CD14-positive monocyte (primary cell): Measurements from ENCODE around the gene MACROD2. TPM values are rescaled to one million over a fixed set of nuclear protein-coding genes. Genes with fewer than 3 reads are reported as not detected.

ENCODE experiments used
- DNase-seq, 3 donors: peaks; one replicate each; pipeline ENCODE4 v3.0.0-alpha.2; 2011 to 2022
- H2AFZ ChIP-seq: 2 replicates; pipeline ENCODE4 v1.6.0; 2012; ENCODE audit warnings: mild to moderate bottlenecking, low read depth, low read length, inconsistent platforms; ENCODE audit not compliant: insufficient read depth, poor library complexity, severe bottlenecking
- H3K27ac ChIP-seq, 2 donors: 1 replicate in 1 of 2; 2 replicates in 1 of 2; pipeline ENCODE4 v1.5.1; 2012 to 2013; ENCODE audit warnings: low read length in 2 of 2, control low read depth in 1 of 2, inconsistent platforms in 1 of 2, low read depth in 1 of 2, mild to moderate bottlenecking in 1 of 2
- H3K27me3 ChIP-seq, 2 donors: one replicate each; pipeline versions ENCODE4 v1.6.0 to v1.6.1; 2011 to 2013; ENCODE audit warnings: low read length in 2 of 2; ENCODE audit not compliant: control insufficient read depth in 2 of 2, insufficient read depth in 2 of 2
- H3K36me3 ChIP-seq, 2 donors: replicated peaks in 1 of 2; 1 replicate in 1 of 2; 2 replicates in 1 of 2; pipeline versions ENCODE4 v1.5.1 to v1.6.1; 2012 to 2013; ENCODE audit warnings: low read length in 2 of 2, control low read depth in 1 of 2, inconsistent platforms in 1 of 2, mild to moderate bottlenecking in 1 of 2; ENCODE audit not compliant: insufficient read depth in 2 of 2, control insufficient read depth in 1 of 2
- H3K4me1 ChIP-seq, 2 donors: 1 replicate in 1 of 2; 2 replicates in 1 of 2; pipeline versions ENCODE4 v1.5.1 to v1.6.1; 2012 to 2013; ENCODE audit warnings: low read length in 2 of 2, control low read depth in 1 of 2, inconsistent platforms in 1 of 2, mild to moderate bottlenecking in 1 of 2, moderate library complexity in 1 of 2; ENCODE audit not compliant: insufficient read depth in 2 of 2, control insufficient read depth in 1 of 2
- H3K4me2 ChIP-seq: replicated peaks from 2 replicates; pipeline ENCODE3; 2012; ENCODE audit warnings: low read length, moderate library complexity, mild to moderate bottlenecking; ENCODE audit not compliant: poor library complexity, severe bottlenecking; ENCODE audit errors: extremely low read depth
- H3K4me3 ChIP-seq, 3 experiments: fragments of 200-600 bp in 1 of 3; sonication (generic) in 1 of 3; replicated peaks in 1 of 3; 1 replicate in 2 of 3; 2 replicates in 1 of 3; pipeline ENCODE4 v1.5.1; 2011 to 2013; ENCODE audit warnings: low read length in 3 of 3, mild to moderate bottlenecking in 3 of 3, control low read depth in 2 of 3, low read depth in 2 of 3, inconsistent platforms in 1 of 3, moderate library complexity in 1 of 3
- H3K79me2 ChIP-seq: 2 replicates; pipeline ENCODE4 v1.6.0; 2012; ENCODE audit warnings: mild to moderate bottlenecking, control low read depth, inconsistent platforms, low read length, moderate library complexity; ENCODE audit not compliant: insufficient read depth
- H3K9ac ChIP-seq: 2 replicates; pipeline ENCODE4 v1.6.0; 2017; ENCODE audit warnings: low read length, mild to moderate bottlenecking; ENCODE audit not compliant: insufficient read depth, poor library complexity, severe bottlenecking
- H3K9me3 ChIP-seq, 2 donors: replicated peaks in 1 of 2; 1 replicate in 1 of 2; 2 replicates in 1 of 2; pipeline versions ENCODE4 v1.5.1 to v1.6.1; 2012 to 2013; ENCODE audit warnings: low read length in 2 of 2, control low read depth in 1 of 2; ENCODE audit not compliant: control insufficient read depth in 1 of 2, insufficient read depth in 1 of 2
- H4K20me1 ChIP-seq: 2 replicates; pipeline ENCODE4 v1.6.0; 2012; ENCODE audit warnings: mild to moderate bottlenecking, low read length, control low read depth, moderate library complexity; ENCODE audit not compliant: insufficient read depth
- H3K27ac Mint-ChIP-seq, 7 donors: one replicate each; pipeline ENCODE4 v1.8.0; 2020; ENCODE audit warnings: mild to moderate bottlenecking in 7 of 7, mixed read lengths in 7 of 7, moderate library complexity in 6 of 7, inconsistent platforms in 2 of 7
- H3K27me3 Mint-ChIP-seq, 3 donors: one replicate each; pipeline ENCODE4 v1.8.0; 2021 to 2022; ENCODE audit warnings: low read depth in 3 of 3, mild to moderate bottlenecking in 3 of 3, mixed read lengths in 3 of 3, moderate library complexity in 3 of 3, inconsistent platforms in 1 of 3
- H3K36me3 Mint-ChIP-seq, 2 donors: one replicate each; pipeline ENCODE4 v1.8.0; 2020; ENCODE audit warnings: mixed read lengths in 2 of 2, inconsistent platforms in 1 of 2, mild to moderate bottlenecking in 1 of 2
- H3K4me1 Mint-ChIP-seq: one replicate; pipeline ENCODE4 v1.8.0; 2020; ENCODE audit warnings: mild to moderate bottlenecking, mixed read lengths
- H3K4me3 Mint-ChIP-seq, 2 donors: one replicate each; pipeline ENCODE4 v1.8.0; 2020; ENCODE audit warnings: mild to moderate bottlenecking in 2 of 2, mixed read lengths in 2 of 2, moderate library complexity in 1 of 2
- H3K9me3 Mint-ChIP-seq, 7 donors: one replicate each; pipeline ENCODE4 v1.8.0; 2020 to 2022; ENCODE audit warnings: mixed read lengths in 7 of 7, mild to moderate bottlenecking in 6 of 7, moderate library complexity in 6 of 7, inconsistent platforms in 2 of 7
- CTCF ChIP-seq: fragments of 200-600 bp; IDR thresholded peaks from one replicate; pipeline ENCODE4 v1.8.0; 2022; ENCODE audit warnings: antibody characterized with exemption, mild to moderate bottlenecking
- WGBS: methylation state at CpG from one replicate; pipeline ENCODE4 v1.1.5; 2013; ENCODE audit warnings: missing lambda C conversion rate; ENCODE audit not compliant: insufficient coverage; 5-methylcytosine and 5-hydroxymethylcytosine counted together
- intact Hi-C, 2 donors: fragments of 100-400 bp; cut with micrococcal nuclease; formaldehyde crosslinking; loops; one replicate each; pipeline versions ENCODE4 v1.15.0 to v1.15.1; 2023
- polyA plus RNA-seq, 3 donors: library from polyadenylated mRNA; depleted of rRNA in 1 of 3; unstranded in 2 of 3; stranded (reverse) in 1 of 3; fragments of 300-500 nt in 2 of 3; fragments of >200 nt in 1 of 3; fragmentation: Illumina TruSeq in 2 of 3; gene quantifications; 1 replicate in 2 of 3; 2 replicates in 1 of 3; pipeline ENCODE4 v1.2.3, GENCODE V29; 2012 to 2021

MACROD2 gene
- polyA plus RNA-seq, 3 donors, result 0.23 TPM; not detected in 2

- H3K9ac ChIP-seq, result no peak overlapping the region
- H3K79me2 ChIP-seq, result no peaks in the 10 kb centered on the region
- Mint-ChIP-seq H3K9me3 (peaks cover 0 to 6% (median 3%) of the 10 kb centered on the region in 7 donors), H3K27me3 (peaks cover 0 to 2% (median 0%) of the 10 kb centered on the region in 3 donors), H3K27ac (no peak overlapping the region), H3K4me3 (no peak overlapping the region), H3K36me3 (no peaks in the 10 kb centered on the region), H3K4me1 (no peaks in the 10 kb centered on the region)
- no peak for TF ChIP-seq CTCF
- WGBS, result 71% methylated on average over 1 of the region's 3 CpGs
- H3K9me3 ChIP-seq, result peaks cover 0 to 2% of the 10 kb centered on the region in 2 donors
- H3K4me3 ChIP-seq, result no peak overlapping the region
- H3K27ac ChIP-seq, result no peak overlapping the region
- H3K4me2 ChIP-seq, result no peak overlapping the region
- DNase-seq, result no peak
- no peaks in the 10 kb centered on the region for H3K4me1 ChIP-seq
- H3K27me3 ChIP-seq, result no peaks in the 10 kb centered on the region
- no peaks in the 10 kb centered on the region for H4K20me1 ChIP-seq
- H3K36me3 ChIP-seq, result no peaks in the 10 kb centered on the region
- H2AFZ ChIP-seq, result no peak overlapping the region
- intact Hi-C loops, result no loop called here
These were observed 293.3 kb downstream of the MACROD2 start for GRCh38 chr20:14288341-14289330.

GRCh38 chr20:14291502-14291901 lies 296.2 kb downstream of the MACROD2 start:
- H3K9ac ChIP-seq, result no peak overlapping the region
- no peaks in the 10 kb centered on the region for H3K79me2 ChIP-seq
- H4K20me1 ChIP-seq, result no peaks in the 10 kb centered on the region
- DNase-seq, result no peak
- TF ChIP-seq CTCF, result no peak
- no peaks in the 10 kb centered on the region for H3K4me1 Mint-ChIP-seq
- H3K9me3 ChIP-seq, result peaks cover 0 to 2% of the 10 kb centered on the region in 2 donors
- no peak overlapping the region for H3K27ac Mint-ChIP-seq
- intact Hi-C loops, result no loop called here
- H3K9me3 Mint-ChIP-seq, result peaks cover 0 to 6% (median 3%) of the 10 kb centered on the region in 7 donors
- no peak overlapping the region for H3K4me2 ChIP-seq
- H3K27ac ChIP-seq, result no peak overlapping the region
- no peak overlapping the region for H3K4me3 Mint-ChIP-seq
- H3K27me3 Mint-ChIP-seq, result peaks cover 0 to 2% (median 0%) of the 10 kb centered on the region in 3 donors
- H3K36me3 ChIP-seq, result no peaks in the 10 kb centered on the region
- no peaks in the 10 kb centered on the region for H3K4me1 ChIP-seq
- H3K27me3 ChIP-seq, result no peaks in the 10 kb centered on the region
- no peak overlapping the region for H2AFZ ChIP-seq
- no peak overlapping the region for H3K4me3 ChIP-seq
- WGBS, result no CpG with 5 or more reads among the region's 1 CpG
- H3K36me3 Mint-ChIP-seq, result no peaks in the 10 kb centered on the region
